ENCODE data around the gene SLITRK4.

Gene SLITRK4

GRCh38 chrX:143621276-143621675, 14.6 kb downstream of the SLITRK4 start (continued):
- TF ChIP-seq PATZ1 (CRISPR knock-in tag; IDR thresholded peaks at IDR 0.05; ENCODE audit: borderline replicate concordance) (no peak), ZNF8 (CRISPR knock-in tag; IDR thresholded peaks at IDR 0.05) (no peak), ZFP3 (CRISPR knock-in tag; IDR thresholded peaks at IDR 0.05) (no peak), ZFP30 (CRISPR knock-in tag; IDR thresholded peaks at IDR 0.05) (no peak), PPARA (CRISPR knock-in tag; IDR thresholded peaks at IDR 0.05; ENCODE audit: borderline replicate concordance) (no peak), TSHZ2 (CRISPR knock-in tag; IDR thresholded peaks at IDR 0.05) (no peak)

- TF ChIP-seq SNAI2 (CRISPR knock-in tag; IDR thresholded peaks at IDR 0.05), result no peak
- TF ChIP-seq ZNF565 (CRISPR knock-in tag; conservative IDR thresholded peaks at IDR 0.05; ENCODE audit: low read depth), result no peak
- TF ChIP-seq PPARA (CRISPR knock-in tag; IDR thresholded peaks at IDR 0.05; ENCODE audit: borderline replicate concordance), result no peak
- no peak for TF ChIP-seq POU6F1 (CRISPR knock-in tag; IDR thresholded peaks at IDR 0.05; ENCODE audit: borderline replicate concordance, low read depth)
- TF ChIP-seq ZNF8 (CRISPR knock-in tag; IDR thresholded peaks at IDR 0.05), result no peak
- no peak for TF ChIP-seq OSR1 (CRISPR knock-in tag; IDR thresholded peaks at IDR 0.05)
- TF ChIP-seq ISL1 (CRISPR knock-in tag; IDR thresholded peaks at IDR 0.05), result no peak
- no peak for TF ChIP-seq TCF4 (CRISPR knock-in tag; IDR thresholded peaks at IDR 0.05; ENCODE audit: borderline replicate concordance)
- no peak for TF ChIP-seq ZNF70 (CRISPR knock-in tag; IDR thresholded peaks at IDR 0.05)
- TF ChIP-seq CREB5 (CRISPR knock-in tag; IDR thresholded peaks at IDR 0.05; ENCODE audit: low read depth), result no peak
- no peak for TF ChIP-seq TSHZ2 (CRISPR knock-in tag; IDR thresholded peaks at IDR 0.05)
- TF ChIP-seq TOX (CRISPR knock-in tag; IDR thresholded peaks at IDR 0.05; ENCODE audit: borderline replicate concordance), result no peak
- TF ChIP-seq RARB (CRISPR knock-in tag; IDR thresholded peaks at IDR 0.05), result no peak
- TF ChIP-seq GLIS3 (CRISPR knock-in tag; IDR thresholded peaks at IDR 0.05), result no peak
- no peak for TF ChIP-seq ESRRG (CRISPR knock-in tag; IDR thresholded peaks at IDR 0.05)
- no peak for TF ChIP-seq ZFP3 (CRISPR knock-in tag; IDR thresholded peaks at IDR 0.05)
- no peak for TF ChIP-seq PATZ1 (CRISPR knock-in tag; IDR thresholded peaks at IDR 0.05; ENCODE audit: borderline replicate concordance)
- TF ChIP-seq ZC3H10 (CRISPR knock-in tag; IDR thresholded peaks at IDR 0.05), result no peak
- TF ChIP-seq ZFP30 (CRISPR knock-in tag; IDR thresholded peaks at IDR 0.05), result no peak
- no peak for TF ChIP-seq CSRNP3 (CRISPR knock-in tag; IDR thresholded peaks at IDR 0.05)
Measured at GRCh38 chrX:143615851-143616250, 20.1 kb downstream of the SLITRK4 start.

More at GRCh38 chrX:143615851-143616250, 20.1 kb downstream of the SLITRK4 start:
- no peak for ATAC-seq

Measured in SK-N-SH treated with all-trans-retinoic acid at 6 μM for 48 hours (cell line).